ENCODE results near the gene INHBB. TPM values are rescaled to one million over a fixed set of nuclear protein-coding genes. Genes with fewer than 3 reads are reported as not detected.

Gene INHBB
- total RNA-seq, 2 experiments from 2014 or later, result not detected

GRCh38 chr2:120367221-120367620 lies 21.3 kb downstream of the INHBB start:
- Histone ChIP-seq H3K4me1 (ENCODE audit: insufficient read depth, low read length) (no peaks in the 10 kb centered on the region), H3K27ac (ENCODE audit: low read depth in 1 of 2, low read length in 2 of 2) (no peak overlapping the region), H3K27me3 (ENCODE audit: control insufficient read depth in 1 of 2, insufficient read depth in 2 of 2, low read length in 2 of 2) (peaks cover 0 to 4% of the 10 kb centered on the region in 2 experiments), H3K4me3 (ENCODE audit: low read length) (no peak overlapping the region), H3K36me3 (ENCODE audit: insufficient read depth, low read length) (no peaks in the 10 kb centered on the region), H3K9me3 (ENCODE audit: control insufficient read depth in 1 of 2, insufficient read depth in 1 of 2, low read length in 2 of 2) (peaks cover 0 to 5% of the 10 kb centered on the region in 2 experiments)
- DNase-seq (no peak), ATAC-seq (ENCODE audit: poor library complexity) (no peak)
- POLR2A ChIA-PET, result no interaction called here
- no peaks in the 10 kb centered on the region for H3K4me1 Mint-ChIP-seq (ENCODE audit: low read depth)
- no peak overlapping the region for H3K4me3 Mint-ChIP-seq
- no peak overlapping the region for H3K27ac Mint-ChIP-seq
- peaks cover 5% of the 10 kb centered on the region for H3K27me3 Mint-ChIP-seq
- no peaks in the 10 kb centered on the region for H3K9me3 Mint-ChIP-seq
- TF ChIP-seq CTCF (IDR thresholded peaks at IDR 0.05), result no peak
- CTCF ChIA-PET, result no interaction called here
- intact Hi-C loops (cut with DNase I, micrococcal nuclease), result no loop called here
- no peaks in the 10 kb centered on the region for H3K36me3 Mint-ChIP-seq (ENCODE audit: low read depth)

- H3K4me1 ChIP-seq (ENCODE audit: insufficient read depth, low read length), result no peaks in the 10 kb centered on the region
- H3K27me3 ChIP-seq (ENCODE audit: control insufficient read depth in 1 of 2, insufficient read depth in 2 of 2, low read length in 2 of 2), result peaks cover 0 to 4% of the 10 kb centered on the region in 2 experiments
- intact Hi-C loops (cut with DNase I, micrococcal nuclease), result no loop called here
- Mint-ChIP-seq H3K27me3 (peaks cover 5% of the 10 kb centered on the region), H3K4me1 (ENCODE audit: low read depth) (no peaks in the 10 kb centered on the region), H3K9me3 (no peaks in the 10 kb centered on the region), H3K36me3 (ENCODE audit: low read depth) (no peaks in the 10 kb centered on the region), H3K4me3 (no peak overlapping the region), H3K27ac (no peak overlapping the region)
- ATAC-seq (ENCODE audit: poor library complexity) (no peak), DNase-seq (no peak)
- no peak overlapping the region for H3K4me3 ChIP-seq (ENCODE audit: low read length)
- no peak overlapping the region for H3K27ac ChIP-seq (ENCODE audit: low read depth in 1 of 2, low read length in 2 of 2)
- ChIA-PET POLR2A (no interaction called here), CTCF (no interaction called here)
- H3K36me3 ChIP-seq (ENCODE audit: insufficient read depth, low read length), result no peaks in the 10 kb centered on the region
- H3K9me3 ChIP-seq (ENCODE audit: control insufficient read depth in 1 of 2, insufficient read depth in 1 of 2, low read length in 2 of 2), result peaks cover 0 to 5% of the 10 kb centered on the region in 2 experiments
- no peak for TF ChIP-seq CTCF (IDR thresholded peaks at IDR 0.05)
Observed at GRCh38 chr2:120367649-120368048, 21.7 kb downstream of the INHBB start.

GRCh38 chr2:120368086-120368485 lies 22.1 kb downstream of the INHBB start:
- Histone ChIP-seq H3K9me3 (ENCODE audit: control insufficient read depth in 1 of 2, insufficient read depth in 1 of 2, low read length in 2 of 2) (peaks cover 0 to 5% of the 10 kb centered on the region in 2 experiments), H3K27me3 (ENCODE audit: control insufficient read depth in 1 of 2, insufficient read depth in 2 of 2, low read length in 2 of 2) (peaks cover 0 to 4% of the 10 kb centered on the region in 2 experiments), H3K36me3 (ENCODE audit: insufficient read depth, low read length) (no peaks in the 10 kb centered on the region), H3K4me3 (ENCODE audit: low read length) (no peak overlapping the region), H3K27ac (ENCODE audit: low read depth in 1 of 2, low read length in 2 of 2) (no peak overlapping the region), H3K4me1 (ENCODE audit: insufficient read depth, low read length) (no peaks in the 10 kb centered on the region)
- H3K4me3 Mint-ChIP-seq, result no peak overlapping the region
- peaks cover 5% of the 10 kb centered on the region for H3K27me3 Mint-ChIP-seq
- no peak for TF ChIP-seq CTCF (IDR thresholded peaks at IDR 0.05)
- intact Hi-C loops (cut with DNase I, micrococcal nuclease), result no loop called here
- H3K9me3 Mint-ChIP-seq, result no peaks in the 10 kb centered on the region
- CTCF ChIA-PET, result no interaction called here
- DNase-seq (no peak), ATAC-seq (ENCODE audit: poor library complexity) (no peak)
- H3K4me1 Mint-ChIP-seq (ENCODE audit: low read depth), result no peaks in the 10 kb centered on the region
- no peak overlapping the region for H3K27ac Mint-ChIP-seq
- POLR2A ChIA-PET, result no interaction called here
- H3K36me3 Mint-ChIP-seq (ENCODE audit: low read depth), result no peaks in the 10 kb centered on the region
